OCI-LY7 (cell line): Measurements from ENCODE around the gene SEMA3D.

Source experiments
- EZH2phosphoT487 ChIP-seq: fragments of 200-600 bp; sonication (generic); IDR thresholded peaks from 2 replicates; pipeline ENCODE4 v1.6.1; 2018; ENCODE audit warnings: low read depth, borderline replicate concordance, mild to moderate bottlenecking, mixed run types, antibody characterized with exemption, low read length, moderate library complexity, mixed read lengths
- TF ChIP-seq, protein P1 (sequence below): fragments of 200-600 bp; sonication (generic); conservative IDR thresholded peaks from 2 replicates; pipeline ENCODE4 v1.5.1; 2014; ENCODE audit warnings: mild to moderate bottlenecking, antibody characterized with exemption, low read length, moderate library complexity, mixed read lengths

DNA sequence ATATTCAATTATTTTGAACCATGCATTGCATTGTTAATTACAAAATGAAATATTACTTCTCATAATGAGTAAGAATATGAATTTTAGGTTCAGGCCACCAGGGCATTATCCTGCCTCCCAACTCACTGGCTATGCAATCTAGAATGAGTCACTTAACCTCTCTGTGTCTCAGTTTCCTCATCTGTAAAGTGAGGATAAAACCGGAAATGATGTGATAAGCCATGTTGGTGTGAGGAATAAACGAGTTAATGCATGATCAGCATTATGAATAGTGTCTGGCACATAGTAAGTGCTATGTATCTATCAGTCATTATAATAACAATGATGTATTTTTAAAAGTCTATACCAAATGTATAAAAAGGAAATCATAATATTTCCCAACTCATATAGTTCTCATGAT, 85.5 kb downstream of the SEMA3D start:
- TF ChIP-seq, protein P1, sequence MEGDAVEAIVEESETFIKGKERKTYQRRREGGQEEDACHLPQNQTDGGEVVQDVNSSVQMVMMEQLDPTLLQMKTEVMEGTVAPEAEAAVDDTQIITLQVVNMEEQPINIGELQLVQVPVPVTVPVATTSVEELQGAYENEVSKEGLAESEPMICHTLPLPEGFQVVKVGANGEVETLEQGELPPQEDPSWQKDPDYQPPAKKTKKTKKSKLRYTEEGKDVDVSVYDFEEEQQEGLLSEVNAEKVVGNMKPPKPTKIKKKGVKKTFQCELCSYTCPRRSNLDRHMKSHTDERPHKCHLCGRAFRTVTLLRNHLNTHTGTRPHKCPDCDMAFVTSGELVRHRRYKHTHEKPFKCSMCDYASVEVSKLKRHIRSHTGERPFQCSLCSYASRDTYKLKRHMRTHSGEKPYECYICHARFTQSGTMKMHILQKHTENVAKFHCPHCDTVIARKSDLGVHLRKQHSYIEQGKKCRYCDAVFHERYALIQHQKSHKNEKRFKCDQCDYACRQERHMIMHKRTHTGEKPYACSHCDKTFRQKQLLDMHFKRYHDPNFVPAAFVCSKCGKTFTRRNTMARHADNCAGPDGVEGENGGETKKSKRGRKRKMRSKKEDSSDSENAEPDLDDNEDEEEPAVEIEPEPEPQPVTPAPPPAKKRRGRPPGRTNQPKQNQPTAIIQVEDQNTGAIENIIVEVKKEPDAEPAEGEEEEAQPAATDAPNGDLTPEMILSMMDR: no peak
- no peak for TF ChIP-seq EZH2phosphoT487
